GM18861 (cell line): Measurements from ENCODE around the gene SIRT3.
"Not testable (repeated sequence)": the region's sequence is repeated elsewhere in the genome, so short reads cannot be mapped to it uniquely, and the experiment has no call there.

Source experiments
- ATAC-seq: cut with Tn5 transposase; IDR thresholded peaks from one replicate; pipeline ENCODE4 v1.9.1; 2021; ENCODE audit not compliant: unreplicated experiment

The SIRT3 gene

GRCh38 chr11:180242-180641, 55.9 kb downstream of the SIRT3 start:
- not testable (repeated sequence) for ATAC-seq
